AG04449 (cell line): ENCODE results near the gene TMEM119.
A peak's percentile ranks its signal among the peaks of the same experiment; 100 is the strongest.

Source experiments
- CTCF ChIA-PET: fragments of 350-600 bp; formaldehyde crosslinking; extraction: SDS; loops from one replicate; lab custom pipeline; 2021; ENCODE audit warnings: antibody characterized with exemption; lab: Yijun Ruan, JAX
- POLR2A ChIA-PET: fragments of 400-600, 350-600 bp; formaldehyde crosslinking; extraction: SDS; loops from one replicate; lab custom pipeline; 2020; ENCODE audit warnings: antibody characterized with exemption, inconsistent platforms; lab: Yijun Ruan, JAX
- DNase-seq: peaks from one replicate; pipeline ENCODE4 v3.0.0-alpha.2; 2010; ENCODE audit warnings: low read depth, low spot score
- H3K4me3 ChIP-seq: 2 replicates; pipeline ENCODE4 v1.5.1; 2011; ENCODE audit warnings: low read depth, mild to moderate bottlenecking, control low read depth, low read length
- CTCF ChIP-seq: IDR thresholded peaks from one replicate; pipeline ENCODE4 v1.5.1; 2011; ENCODE audit warnings: mild to moderate bottlenecking, moderate library complexity, low read length, control low read depth, inconsistent platforms; ENCODE audit not compliant: insufficient read depth; ENCODE audit errors: missing control alignments

TMEM119 gene

GRCh38 chr12:108599541-108599940, 1.7 kb upstream of the TMEM119 start:
- TF ChIP-seq CTCF, result no peak
- ChIA-PET POLR2A (no interaction called here), CTCF (interaction anchor here (1.5 to 2.0 kb wide), 2 partner anchors 11 to 18 kb away, joined by 6 to 19 read pairs; no protein-coding TSS in a partner anchor)
- H3K4me3 ChIP-seq, result no peak overlapping the region
- no peak for DNase-seq

- ChIA-PET CTCF (interaction anchor here (1.1 to 6.8 kb wide), 6 partner anchors 9 to 205 kb away, joined by 3 to 60 read pairs (median 4); no protein-coding TSS in a partner anchor), POLR2A (no interaction called here)
- TF ChIP-seq CTCF, result no peak
- H3K4me3 ChIP-seq, result peak overlapping the region; percentile 76
- no peak for DNase-seq
These were observed 818 bp upstream of the TMEM119 start for GRCh38 chr12:108598553-108599250.

GRCh38 chr12:108596854-108597558, 878 bp downstream of the TMEM119 start:
- ChIA-PET POLR2A (interaction anchor here (0.8 kb wide), 1 partner anchor 20 kb away, joined by 3 read pairs; no protein-coding TSS in a partner anchor), CTCF (interaction anchor here (1.8 to 6.8 kb wide), 3 partner anchors 14 to 26 kb away, joined by 5 to 60 read pairs (median 5); no protein-coding TSS in a partner anchor)
- no peak for TF ChIP-seq CTCF
- DNase-seq, result no peak
- H3K4me3 ChIP-seq, result peak overlapping the region; percentile 76

- no peak for DNase-seq
- no peak for TF ChIP-seq CTCF
- peak overlapping the region; percentile 76 for H3K4me3 ChIP-seq
- POLR2A ChIA-PET, result interaction anchor here (1.1 kb wide), 1 partner anchor 10 kb away, joined by 3 read pairs; no protein-coding TSS in a partner anchor
- CTCF ChIA-PET, result interaction anchor here (0.7 to 6.8 kb wide), 5 partner anchors 10 to 22 kb away, joined by 3 to 60 read pairs (median 4); no protein-coding TSS in a partner anchor
These were observed 1.9 kb downstream of the TMEM119 start for GRCh38 chr12:108595711-108596647.

- no peak for DNase-seq
- H3K4me3 ChIP-seq, result peak overlapping the region; percentile 76
- CTCF ChIA-PET, result interaction anchor here (0.8 to 6.8 kb wide), 4 partner anchors 9 to 31 kb away, joined by 3 to 60 read pairs (median 3); no protein-coding TSS in a partner anchor
- no peak for TF ChIP-seq CTCF
- POLR2A ChIA-PET, result interaction anchor here (1.1 kb wide), 1 partner anchor 9 kb away, joined by 3 read pairs; no protein-coding TSS in a partner anchor
These were observed 2.7 kb downstream of the TMEM119 start for GRCh38 chr12:108594960-108595710.
